ENCODE results near the gene ELMO1.

- TF ChIP-seq CTCF (IDR thresholded peaks at IDR 0.05) (no peak), POLR2A (IDR thresholded peaks at IDR 0.05) (no peak)
These were observed 462.1 kb downstream of the ELMO1 start for GRCh38 chr7:36986511-36986933.

Measured in lower leg skin (tissue), 3 donors.